GM21526 (cell line): ENCODE measurements around the gene ARHGEF3.
A peak's percentile ranks its signal among the peaks of the same experiment; 100 is the strongest.

Source experiments
- ATAC-seq: cut with Tn5 transposase; IDR thresholded peaks from one replicate; pipeline ENCODE4 v1.9.1; 2021; ENCODE audit warnings: moderate library complexity; ENCODE audit not compliant: unreplicated experiment, low FRiP score

The ARHGEF3 gene, protein sequence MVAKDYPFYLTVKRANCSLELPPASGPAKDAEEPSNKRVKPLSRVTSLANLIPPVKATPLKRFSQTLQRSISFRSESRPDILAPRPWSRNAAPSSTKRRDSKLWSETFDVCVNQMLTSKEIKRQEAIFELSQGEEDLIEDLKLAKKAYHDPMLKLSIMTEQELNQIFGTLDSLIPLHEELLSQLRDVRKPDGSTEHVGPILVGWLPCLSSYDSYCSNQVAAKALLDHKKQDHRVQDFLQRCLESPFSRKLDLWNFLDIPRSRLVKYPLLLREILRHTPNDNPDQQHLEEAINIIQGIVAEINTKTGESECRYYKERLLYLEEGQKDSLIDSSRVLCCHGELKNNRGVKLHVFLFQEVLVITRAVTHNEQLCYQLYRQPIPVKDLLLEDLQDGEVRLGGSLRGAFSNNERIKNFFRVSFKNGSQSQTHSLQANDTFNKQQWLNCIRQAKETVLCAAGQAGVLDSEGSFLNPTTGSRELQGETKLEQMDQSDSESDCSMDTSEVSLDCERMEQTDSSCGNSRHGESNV

DNA sequence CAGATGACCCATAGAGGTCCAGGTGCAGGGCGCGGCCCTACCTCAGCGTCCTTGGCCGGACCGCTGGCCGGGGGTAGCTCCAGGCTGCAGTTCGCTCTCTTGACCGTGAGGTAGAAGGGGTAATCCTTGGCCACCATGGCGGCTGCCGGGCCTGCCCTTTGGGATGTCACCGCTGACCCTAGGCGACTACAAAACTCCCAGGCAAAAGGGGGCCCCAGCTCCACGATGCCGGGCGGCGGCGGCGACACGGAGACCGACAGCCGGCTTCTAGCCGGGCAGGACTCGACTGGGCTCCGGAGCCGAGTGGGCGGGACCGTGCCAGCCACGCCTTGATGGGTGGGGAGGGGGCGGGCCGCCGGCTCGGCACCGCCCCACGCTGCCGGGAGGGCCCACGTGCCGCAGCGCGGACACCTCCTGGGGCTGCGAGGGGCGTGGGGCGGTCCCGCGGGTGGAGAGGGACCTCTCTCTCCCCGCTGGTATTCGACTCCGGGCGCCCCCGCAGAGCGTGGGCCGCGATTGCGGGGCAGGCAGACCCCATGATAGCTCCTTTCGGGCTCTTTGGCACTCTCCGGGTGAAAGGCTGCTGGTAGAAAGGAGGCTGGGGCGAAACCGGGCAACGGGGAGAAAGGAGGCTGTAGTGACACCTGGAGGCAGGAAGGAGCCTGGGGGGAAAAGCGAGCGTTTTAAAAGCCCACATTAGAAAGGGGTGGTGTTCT, at the start of gene ARHGEF3:
Gene ARHGEF3, minus strand, starts transcription at position 288 of the 716 bp plus-strand sequence. Its CDS starts 151 bp downstream, at position 137.
- peak; percentile 76 for ATAC-seq

DNA sequence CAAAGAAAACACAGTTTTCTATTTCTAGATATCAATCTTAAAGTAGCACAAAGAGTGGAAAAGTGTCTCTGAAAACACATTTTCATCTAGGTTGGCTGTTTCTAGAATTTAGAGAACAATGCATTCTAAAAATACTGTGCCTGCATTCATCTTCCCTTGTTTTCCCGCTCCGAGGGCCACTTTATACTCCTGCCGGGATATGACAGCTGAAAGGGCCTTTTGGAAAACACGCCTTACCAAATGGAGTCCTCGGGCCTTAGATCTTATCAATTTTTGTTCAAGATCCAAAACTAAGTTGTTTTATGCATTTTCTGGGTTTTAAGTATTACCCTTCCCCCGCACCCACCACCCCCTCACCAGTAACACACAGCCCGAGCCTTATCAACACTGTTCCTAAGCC, 47.9 kb upstream of the ARHGEF3 start:
- no peak for ATAC-seq

DNA sequence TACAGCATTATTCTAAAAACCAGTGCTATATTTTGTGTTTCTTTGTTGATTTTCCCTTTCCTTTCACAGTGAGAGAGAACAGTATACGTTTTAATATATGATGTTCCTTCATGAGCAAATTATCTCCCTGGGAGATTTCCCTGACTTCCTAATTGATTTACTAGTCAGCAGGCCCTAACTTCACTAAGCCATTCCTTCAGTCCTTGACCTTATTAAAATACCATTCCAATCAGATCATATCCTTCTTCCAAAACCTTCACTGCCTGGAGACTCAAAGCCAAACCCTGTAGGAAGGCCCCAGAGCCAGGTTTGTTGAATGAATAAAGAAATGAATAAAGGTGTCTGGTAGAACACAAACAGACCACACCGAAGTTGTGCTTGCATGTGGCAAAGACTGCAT, 43.8 kb upstream of the ARHGEF3 start:
- ATAC-seq = no peak

DNA sequence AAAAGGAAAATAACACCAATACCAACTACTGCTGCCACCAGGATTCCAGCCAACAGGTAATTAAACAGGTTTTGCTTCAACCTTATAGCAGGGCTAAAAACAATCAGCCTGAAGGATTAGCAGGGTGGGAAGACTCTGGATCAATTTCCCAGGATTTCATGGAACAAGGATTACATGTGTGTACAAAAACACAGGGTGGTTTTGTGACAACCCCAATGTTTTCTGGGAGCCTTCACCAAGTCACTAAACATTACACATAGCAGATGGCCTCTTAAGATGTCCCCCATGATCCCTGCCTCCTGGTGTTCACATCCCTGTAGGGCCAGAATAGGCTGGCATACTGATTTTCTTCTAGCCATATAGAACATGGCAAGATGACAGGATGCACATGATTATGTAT, 42.8 kb upstream of the ARHGEF3 start:
- no peak for ATAC-seq

DNA sequence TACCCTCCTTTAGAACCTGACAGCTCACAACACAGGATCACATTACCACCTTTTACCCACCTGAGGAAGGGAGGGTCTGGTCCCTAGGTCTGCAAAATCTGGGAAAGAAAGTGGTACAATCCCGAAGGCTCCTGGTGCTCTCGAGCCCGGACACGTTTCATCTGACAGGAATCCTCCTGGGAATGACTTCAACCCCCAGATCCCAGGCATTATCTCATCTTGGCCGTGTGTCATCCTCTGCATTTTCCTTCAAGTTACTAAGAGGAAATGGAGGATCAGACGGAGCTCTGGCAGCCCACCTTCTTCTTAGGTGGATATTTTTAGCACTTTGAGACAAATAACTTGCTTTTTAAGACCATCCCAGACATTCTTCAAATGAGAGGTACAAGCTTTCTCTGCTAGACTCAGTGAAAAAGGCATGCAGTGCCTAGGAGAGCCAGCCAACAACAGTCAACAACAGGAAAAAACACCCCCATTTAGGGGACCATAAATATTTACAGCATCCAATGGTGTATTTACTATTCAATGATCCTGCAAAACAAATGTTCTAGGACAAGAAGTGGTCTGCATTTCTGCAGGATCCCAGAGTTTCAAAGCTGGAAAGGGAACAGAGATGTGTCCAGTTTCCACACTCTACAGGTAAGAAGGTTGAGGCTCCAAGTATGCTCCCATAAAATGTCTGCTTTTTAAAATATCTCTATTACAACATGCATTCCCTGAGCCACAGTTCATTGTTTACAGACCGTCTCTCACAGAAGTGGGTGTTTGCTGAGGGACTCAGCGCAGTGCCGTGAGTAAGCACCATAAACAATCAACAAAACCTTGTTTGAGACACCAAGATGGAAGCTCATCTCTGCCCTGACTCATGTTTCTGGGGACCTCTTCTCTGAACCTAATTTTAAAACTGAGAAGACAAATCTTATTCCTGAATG, 38.3 kb upstream of the ARHGEF3 start:
- ATAC-seq = no peak

DNA sequence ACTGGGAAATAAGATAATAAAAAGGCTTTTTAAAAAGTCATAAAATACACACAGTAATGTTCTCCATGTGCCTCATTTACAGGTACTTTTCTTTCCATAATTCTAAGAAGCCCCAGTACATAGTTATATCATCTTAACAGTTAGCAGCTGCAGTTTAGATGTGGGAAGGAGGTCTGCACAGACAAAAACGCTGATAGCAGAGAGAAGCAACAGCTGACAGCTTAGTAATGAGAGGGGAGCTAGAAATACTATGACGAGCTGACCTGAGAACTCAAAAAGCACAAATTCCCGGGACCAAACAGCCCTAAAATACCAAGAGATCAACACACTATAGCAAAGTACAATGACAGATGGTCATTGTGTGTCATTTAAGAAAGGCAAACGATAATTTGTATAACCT, 36.7 kb upstream of the ARHGEF3 start:
- ATAC-seq = no peak

DNA sequence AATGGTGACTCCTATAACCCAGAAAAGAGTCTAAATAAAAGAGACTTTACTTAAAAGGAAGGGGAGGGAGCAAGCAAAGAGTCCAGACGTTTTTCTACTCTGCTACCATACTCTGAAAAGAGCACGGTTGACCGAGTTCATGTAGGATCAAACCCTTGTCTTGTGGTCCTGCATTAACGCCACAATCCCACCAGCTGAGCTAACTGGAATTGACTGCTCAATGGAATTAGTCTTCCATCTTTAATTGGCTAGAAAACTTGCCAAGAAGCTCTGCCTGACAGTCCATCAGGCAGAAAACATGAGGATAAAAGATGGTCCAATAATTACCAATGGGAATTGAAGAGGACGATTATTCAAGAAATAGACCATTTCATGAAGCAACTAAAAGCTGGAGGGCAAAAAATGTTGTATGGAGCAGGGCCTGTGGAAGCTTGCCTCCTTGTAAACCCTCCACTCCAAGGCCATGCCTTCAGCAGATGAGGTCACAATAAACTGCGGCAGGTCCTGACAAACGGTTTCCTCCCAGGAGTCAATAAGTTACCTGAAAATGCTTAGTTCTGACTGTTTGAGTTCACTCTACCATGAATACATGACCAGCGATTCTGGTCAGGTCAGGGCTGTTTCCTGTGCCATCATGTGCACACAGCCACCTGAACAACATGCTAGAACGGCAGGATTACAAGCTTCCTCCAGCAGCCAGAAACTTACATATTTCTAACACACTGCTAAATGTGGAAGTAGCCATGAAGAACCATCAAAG, 35.6 kb upstream of the ARHGEF3 start:
- ATAC-seq = no peak

DNA sequence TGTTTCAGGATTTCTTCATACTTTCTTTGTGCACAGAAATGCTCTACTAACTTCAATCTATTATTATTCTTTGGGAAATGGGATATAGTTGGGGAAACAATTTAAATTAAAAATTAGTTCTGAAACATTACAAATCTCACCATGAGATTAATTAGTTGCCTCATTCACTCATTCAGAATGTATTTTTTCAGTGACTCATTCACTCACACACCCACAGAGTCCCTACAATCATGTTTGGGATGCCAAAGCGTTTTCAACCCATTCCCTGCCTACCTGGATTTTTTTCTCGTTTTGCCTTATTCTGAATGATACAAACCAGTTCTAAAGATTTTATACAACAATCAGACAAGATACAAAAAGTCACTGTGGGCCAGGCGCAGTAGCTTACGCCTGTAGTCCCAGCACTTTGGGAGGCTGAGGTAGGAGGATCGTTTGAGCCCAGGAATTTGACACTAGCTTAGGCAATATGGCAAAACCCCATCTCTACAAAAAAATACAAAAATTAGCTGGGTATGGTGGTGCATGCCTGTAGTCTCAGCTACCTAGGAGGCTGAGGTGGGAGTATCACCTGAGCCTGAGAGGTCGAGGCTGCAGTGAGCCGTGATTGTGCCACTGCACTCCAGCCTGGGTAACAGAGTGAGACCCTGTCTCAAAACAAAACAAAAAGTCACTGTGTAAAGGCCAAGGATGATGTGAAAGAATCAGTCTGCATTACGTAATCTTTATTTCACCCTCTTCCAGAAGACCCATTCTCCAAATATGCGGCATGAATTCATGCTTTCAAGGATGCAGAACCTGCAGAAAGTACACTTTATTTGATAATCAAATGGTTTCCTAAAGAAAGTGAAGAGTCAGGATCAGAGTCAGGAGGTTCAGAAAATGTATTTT, 34.8 kb upstream of the ARHGEF3 start:
- ATAC-seq = no peak

DNA sequence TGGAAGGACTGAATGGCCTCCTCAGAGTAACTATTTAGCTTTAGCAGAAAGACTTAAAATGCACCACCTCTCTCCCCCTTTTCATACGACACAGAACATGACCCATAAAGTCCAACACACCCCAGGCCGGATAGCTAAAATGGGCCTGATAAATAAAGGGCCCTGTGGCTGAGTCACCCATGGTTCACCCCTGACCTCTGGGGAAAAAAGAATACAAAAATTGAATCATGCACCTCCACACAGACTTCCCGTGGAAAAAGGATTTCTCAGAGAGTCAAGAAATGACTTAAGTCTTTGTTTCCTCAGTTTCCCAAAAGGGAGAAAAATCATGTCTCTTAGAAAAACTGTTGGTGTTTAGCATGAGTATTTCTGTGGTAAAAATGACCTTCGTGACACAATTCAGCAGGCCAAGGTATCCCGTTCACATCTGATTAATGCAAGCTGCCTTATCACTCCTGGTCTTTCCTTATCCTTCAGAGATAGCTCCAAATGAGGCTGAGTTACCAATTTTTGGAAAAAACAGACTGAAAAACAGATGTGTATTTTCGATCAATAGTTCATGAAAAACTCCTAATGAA, 34.0 kb upstream of the ARHGEF3 start:
- no peak for ATAC-seq

DNA sequence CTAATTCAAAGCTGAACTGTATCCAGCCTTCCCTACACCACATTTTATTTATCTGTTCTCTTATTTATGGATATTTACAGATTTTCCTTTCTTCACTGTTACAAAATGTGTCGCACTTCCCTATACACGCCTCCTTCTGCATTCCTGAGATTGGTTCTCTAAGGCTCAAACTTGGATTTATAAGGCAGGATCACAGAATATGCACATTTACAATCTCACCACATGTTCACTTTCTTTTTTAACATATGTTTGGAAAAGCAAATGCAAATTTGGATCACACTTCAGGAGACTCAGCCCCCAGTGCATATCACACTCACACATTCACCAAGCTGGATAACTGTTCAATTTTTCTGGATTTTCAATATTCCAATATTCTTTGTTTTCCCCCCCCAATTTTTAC, 31.8 kb upstream of the ARHGEF3 start:
- ATAC-seq = no peak

DNA sequence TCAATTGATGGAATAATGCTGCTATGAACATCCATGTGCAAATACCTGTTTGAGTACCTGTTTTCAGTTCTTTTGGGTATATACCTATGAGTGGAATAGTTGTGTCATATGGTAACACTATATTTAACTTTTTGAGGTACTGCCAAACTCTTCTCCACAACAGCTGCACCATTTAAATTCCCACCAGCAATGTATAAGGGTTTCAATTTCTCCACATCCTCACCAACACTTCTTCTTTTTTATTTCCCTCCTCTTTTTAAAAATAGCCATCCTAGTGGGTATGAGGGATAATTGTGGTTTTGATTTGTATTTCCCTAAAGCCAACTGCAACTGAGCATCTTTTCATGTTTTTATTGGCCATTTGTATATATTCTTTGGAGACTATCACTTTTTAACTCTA, 31.3 kb upstream of the ARHGEF3 start:
- no peak for ATAC-seq

DNA sequence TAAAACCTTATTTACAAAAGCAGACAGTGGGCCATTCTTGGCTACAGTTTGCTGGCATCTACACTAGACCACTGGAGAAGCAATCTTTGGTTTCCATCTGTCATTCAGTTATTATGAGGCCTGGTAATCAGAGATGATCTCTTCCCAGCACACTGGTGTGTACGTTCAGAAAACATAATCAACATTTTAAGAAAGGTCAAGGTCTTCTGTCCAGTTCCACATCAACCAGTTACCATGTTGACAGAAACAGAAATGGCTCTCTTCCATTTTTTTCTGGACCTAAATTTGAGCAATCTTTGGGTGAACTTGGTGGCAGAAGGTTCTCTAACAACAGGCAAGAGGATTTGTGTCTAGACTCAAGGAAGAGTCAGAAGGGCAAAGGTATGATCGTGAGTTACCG, 29.8 kb upstream of the ARHGEF3 start:
- no peak for ATAC-seq

DNA sequence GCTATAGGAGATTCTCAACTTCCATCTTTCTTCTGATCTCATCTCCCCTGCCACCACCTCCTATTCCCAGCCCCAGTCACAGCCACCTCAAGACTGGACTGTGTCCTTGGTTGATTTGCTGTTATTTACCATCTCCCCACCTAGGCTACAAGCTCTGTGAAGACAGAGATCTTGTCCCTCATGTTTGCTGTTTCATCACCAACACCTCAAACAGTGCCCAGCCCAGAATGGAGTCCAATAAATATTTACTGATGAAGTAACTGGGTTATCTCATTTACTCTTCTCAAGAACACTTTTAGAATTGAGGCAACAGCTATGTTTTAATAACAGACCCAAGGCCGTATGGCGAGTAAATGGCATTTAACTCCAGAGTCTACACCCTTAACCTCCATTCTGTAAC, 29.1 kb upstream of the ARHGEF3 start:
- no peak for ATAC-seq

DNA sequence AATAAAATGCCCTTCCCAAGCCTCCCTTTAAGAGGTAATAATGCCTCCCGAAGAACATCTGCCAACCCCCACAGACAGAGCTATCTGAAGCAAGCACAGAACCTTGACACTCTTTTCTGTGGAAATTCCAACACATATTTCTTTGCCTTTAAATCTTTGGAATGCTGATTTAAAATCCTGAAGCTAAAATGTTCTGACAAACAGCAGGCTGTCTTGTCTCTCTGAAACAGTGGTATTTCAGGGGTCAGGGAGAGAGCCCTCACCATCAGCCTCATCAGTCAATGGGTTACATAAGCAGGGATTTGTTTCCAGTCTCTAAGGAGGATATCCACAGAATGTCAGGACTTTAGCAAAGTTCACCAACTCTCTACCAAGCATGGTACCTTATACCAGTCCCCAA, 27.8 kb upstream of the ARHGEF3 start:
- ATAC-seq = no peak

DNA sequence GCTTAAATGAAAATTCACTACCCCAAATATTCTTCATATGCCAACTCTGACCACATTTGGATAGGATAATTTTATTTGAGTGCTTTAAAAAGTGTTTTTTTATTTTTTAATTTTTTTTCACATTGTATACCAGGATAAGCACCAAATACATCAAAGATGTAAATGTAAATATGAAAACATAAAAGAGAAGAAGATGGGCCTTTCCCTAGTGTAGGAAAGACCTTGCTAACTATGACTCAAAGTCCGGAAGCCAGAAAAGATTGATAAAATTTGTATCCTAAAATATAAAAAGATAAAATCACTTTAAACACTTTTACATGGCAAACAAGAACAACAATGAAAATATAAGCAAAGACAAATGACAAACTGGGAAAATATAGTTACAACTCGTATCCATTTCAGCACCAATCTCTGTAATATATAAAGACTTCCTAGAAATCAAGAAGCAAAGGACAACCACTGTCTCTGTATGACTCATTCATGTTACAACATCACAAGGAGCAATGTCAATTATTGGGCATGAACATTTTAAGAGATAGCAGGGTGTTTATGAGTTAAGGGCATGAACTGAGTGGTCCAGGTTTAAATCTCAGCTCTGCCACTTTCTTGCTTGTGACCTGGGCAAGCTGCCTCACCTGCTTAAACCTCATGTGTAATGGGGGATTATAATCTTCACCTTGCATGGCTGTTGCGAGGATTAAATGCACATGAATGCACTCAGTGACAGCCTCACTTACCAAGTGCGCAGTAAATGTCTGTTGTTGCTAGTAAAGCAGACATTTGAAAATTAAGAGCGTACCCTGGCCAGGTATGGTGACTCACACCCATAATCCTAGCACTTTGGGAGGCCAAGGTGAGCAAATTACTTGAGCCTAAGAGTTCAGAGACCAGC, 25.3 kb upstream of the ARHGEF3 start:
- no peak for ATAC-seq

DNA sequence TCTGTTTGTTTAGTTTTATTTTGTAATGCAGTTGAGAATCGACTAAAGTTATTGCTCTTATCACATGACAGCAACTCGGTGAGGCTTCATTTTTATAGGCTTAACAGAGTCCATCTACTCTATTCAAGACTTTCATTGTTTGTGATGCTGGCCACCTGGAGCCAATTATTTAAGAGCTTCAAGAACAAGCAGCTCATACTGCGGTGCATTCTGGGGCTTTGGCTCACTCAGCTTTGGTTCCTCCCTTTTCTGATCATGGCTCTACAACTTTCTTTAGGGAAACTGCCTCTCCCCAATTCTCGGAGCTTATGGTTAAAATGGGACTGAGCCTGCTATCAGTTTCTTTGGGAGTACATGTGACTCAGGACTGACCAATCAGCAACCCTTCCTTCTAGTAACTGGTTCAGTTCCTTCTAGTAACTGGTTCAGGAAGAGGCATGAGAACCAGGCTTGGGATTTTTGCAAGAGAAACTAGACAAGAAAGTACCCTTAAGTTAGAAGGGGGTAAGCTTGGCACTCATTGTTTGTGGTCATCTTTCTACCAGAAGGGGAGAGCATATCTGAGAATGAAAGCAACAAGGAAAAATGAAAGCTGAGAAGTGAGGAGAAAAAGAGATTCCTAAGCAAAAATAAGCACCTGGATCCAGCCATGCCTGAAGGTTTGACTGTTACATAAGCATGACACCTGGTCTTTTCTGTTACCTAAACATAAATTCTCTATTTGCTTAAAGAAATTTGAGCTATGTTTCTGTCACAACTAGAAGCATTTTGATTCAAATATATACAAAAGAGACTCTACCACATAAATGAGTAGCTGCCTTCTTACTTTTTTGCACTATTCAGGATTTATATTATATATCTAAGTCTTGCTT, 24.1 kb upstream of the ARHGEF3 start:
- no peak for ATAC-seq
